ENCODE data around the gene PCYT1A. TPM values are rescaled to one million over a fixed set of nuclear protein-coding genes. Genes with fewer than 3 reads are reported as not detected.
"Not testable (repeated sequence)": the region's sequence is repeated elsewhere in the genome, so short reads cannot be mapped to it uniquely, and the experiment has no call there.

PCYT1A gene
- total RNA-seq, 1 experiment from 2014 or later = 76.3 TPM

- no peak for DNase-seq (ENCODE audit: low read depth)
Measured at GRCh38 chr3:196214783-196215441, 72.6 kb downstream of the PCYT1A start.

DNA sequence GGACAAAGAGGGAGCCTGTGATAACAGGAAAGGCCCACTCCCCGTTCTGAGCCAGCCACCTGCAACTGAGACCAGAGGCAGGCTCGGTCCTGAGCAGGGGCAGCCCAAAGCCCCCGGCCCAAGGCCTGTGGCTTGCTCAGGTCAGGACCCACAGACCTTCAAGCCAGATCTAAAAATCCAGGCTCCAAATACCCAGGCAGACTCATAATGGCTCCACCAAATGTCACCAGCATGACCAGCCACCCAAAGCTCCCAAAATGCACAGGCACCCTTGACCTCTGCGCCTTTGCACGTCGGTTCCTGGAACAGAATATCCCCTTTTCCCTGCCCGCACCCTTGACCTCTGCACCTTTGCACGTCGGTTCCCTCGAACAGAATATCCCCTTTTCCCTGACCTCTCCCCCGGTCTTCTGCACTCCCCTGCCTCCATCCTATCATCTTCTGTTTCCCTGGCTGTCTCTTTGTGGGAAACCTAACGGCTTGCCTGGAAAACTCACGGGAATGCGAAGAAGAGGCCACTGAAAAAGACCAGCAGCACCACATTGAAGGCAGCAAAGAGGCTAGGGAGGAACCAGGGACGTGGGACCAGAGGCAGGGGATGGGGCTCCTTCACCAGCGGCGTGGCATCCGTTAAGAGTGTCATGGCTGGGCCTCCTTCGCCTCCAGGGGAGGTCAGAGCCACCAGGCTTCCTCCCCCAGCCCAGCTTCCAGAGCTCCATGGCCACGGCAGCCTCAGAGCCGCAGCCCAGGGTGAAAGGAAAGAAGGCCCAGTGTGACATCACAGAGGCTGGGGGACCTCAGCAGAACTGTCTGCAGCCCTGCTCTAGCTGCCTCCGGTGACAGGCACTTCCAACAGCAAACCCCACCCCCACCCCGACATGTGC, 76.6 kb downstream of the PCYT1A start, which contains the start of gene ZDHHC19:
Gene ZDHHC19, minus strand, starts transcription at position 728 of the 884 bp plus-strand sequence. Its CDS starts 85 bp downstream, at position 643.
- no peak for DNase-seq (ENCODE audit: low read depth)

- DNase-seq (ENCODE audit: low read depth) = not testable (repeated sequence)
Measured at GRCh38 chr3:196209944-196210672, 77.4 kb downstream of the PCYT1A start.

GRCh38 chr3:196208942-196209695, 78.4 kb downstream of the PCYT1A start:
- DNase-seq (ENCODE audit: low read depth) = no peak

GRCh38 chr3:196207833-196208607, 79.5 kb downstream of the PCYT1A start:
- no peak for DNase-seq (ENCODE audit: low read depth)

DNA sequence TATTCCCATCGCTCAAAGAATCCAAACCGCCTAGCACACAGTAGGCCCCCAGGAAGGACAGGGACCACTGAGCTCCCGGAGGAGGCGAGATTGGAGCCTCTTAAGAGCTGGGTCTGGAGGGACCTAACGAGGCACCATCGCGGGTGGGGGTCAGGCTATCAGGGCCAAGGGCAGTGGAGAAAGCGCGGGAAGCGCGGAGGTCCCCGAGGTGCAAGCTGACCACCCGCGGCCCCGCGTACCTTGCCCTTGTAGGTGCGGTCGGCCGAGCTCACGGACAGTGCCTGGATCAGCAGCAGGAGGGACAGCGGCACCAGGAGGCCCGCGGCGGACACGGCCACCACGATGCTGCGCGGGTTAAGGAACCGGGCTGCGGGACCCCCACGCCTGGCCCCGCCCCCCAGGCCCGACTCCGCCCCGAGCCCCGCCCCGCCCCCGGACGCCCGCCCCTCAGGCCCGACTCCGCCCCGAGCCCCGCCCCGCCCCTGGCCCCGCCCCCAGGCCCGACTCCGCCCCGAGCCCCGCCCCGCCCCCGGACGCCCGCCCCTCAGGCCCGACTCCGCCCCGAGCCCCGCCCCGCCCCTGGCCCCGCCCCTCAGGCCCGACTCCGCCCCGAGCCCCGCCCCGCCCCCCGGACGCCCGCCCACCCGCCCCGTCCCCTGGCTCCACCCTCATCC, 80.2 kb downstream of the PCYT1A start:
- no peak for DNase-seq (ENCODE audit: low read depth)

DNA sequence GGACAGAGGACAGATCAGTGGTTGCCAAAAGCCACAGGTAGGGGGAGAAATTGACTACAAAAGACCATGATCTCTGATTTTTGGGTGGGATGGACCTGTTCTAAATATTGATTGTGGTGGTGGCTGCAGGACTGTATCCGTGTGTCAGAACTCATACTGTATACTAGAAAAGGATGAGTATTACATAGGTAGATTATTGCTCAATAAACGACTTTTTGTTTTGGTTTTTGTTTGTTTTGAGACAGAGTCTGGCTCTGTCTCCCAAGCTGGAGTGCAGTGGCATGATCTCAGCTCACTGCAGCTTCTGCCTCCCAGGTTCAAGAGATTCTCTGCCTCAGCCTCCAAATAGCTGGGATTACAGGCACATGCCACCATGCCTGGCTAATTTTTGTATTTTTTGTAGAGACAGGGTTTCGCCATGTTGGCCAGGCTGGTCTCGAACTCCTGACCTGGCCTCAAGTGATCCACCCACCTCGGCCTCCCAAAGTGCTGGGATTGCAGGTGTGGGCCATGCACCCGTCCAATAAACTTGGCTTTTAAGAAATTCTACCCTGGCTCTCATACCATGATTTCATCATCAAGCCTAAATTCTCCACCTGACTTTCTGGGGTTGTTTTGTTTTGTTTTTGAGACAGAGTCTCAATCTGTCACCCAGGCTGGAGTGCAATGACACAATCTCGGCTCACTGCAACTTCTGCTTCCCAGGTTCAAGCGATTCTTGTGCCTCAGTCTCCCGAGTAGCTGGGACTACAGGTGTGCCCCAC, 81.9 kb downstream of the PCYT1A start:
- DNase-seq (ENCODE audit: low read depth) = not testable (repeated sequence)

DNA sequence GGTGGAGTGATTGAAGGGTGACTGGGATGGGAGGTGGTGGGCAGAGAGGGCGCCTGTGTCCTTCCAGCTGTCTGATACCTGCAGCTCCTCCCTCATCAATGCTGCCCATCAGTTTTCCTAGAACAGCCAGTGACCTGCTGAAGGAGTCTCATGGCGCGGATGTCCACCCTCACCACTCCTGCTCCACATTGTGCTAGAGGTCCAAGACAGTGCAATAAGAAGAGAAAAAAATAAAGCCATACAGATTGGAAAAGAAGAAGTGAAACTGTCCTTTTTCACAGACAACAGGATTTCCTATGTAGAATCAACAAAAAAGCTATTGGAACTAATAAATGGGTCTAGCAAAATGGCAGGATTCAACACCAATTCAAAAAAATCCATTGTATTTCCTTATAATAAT, 83.7 kb downstream of the PCYT1A start:
- DNase-seq (ENCODE audit: low read depth) = no peak

- DNase-seq (ENCODE audit: low read depth) = peak; percentile 34
Measured at GRCh38 chr3:196202516-196202970, 85.0 kb downstream of the PCYT1A start.

DNA sequence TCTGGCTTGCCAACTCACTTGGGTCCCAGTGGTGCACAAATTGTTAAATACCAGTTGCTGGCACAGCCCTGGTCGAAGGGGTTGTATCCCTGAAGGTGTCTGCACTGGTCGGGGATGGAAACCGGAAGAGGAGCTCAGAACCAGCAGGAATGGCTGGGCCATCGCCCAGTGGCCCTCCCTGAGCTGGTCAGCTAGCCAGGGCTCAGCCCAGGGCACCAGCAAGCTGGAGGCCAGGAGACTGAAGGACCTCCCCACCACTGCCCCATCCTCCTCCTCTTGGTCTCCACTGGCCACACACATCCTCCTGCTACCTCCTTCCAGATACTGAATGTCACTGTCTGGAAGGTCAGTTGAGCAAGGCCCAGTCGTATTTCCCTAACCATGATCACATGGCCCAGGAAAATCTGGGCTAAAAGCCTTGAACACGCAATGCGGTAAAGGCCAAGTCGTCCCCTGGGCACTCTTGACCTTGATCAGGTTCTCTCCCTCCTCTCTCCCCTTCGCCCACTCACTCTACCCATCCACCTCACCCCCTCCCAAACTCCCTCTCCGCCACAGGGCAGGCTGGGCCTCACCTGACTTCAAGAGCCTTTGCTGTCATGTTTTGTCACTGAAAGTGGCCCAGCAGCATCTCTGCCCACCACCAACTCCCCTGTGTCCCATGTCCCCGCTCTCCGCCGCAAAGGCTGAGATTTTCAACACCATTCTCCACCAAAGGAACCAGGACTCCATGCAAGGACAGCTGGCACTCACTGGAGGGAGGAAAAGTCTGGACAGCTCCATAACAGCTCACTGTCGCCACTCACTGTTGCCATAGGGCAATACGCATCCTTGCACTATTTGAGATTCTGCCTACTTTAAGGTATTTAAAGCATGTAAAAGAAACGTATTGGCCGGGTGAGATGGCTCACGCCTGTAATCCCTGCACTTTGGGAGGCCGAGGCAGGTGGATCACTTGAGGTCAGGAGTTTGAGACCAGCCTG, 88.5 kb downstream of the PCYT1A start:
- peak; percentile 29 for DNase-seq (ENCODE audit: low read depth)

DNA sequence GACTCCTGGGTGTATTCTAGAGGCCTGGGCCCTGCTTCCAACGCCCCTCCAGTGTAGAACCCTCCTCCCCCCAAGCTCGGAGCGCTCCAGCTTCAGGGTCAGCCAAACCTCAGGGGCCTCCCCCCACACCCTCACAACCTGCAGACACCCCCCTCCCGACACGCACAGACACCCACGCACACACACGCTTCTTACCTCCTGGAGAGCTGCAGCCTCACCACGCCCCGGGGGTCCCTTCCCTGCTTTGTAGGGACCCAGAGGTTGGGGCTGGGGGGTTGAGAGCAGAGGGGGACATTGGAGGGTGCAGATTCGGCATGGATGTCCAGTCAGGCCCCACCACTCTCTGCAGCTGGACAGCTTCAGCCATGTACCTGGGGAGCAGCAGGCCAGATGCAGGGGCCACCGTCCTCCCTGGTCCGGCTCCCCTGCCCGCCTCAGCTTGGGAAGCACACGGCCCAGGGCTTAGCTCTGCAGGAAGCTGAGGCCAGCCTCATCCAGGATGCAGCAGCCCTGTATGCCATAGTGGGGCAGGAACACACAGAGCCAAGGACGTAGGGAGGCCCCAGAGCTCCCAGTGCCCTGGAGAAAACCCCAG, 89.3 kb downstream of the PCYT1A start:
- DNase-seq (ENCODE audit: low read depth) = no peak

- DNase-seq (ENCODE audit: low read depth) = no peak
Measured at GRCh38 chr3:196197524-196197923, 90.0 kb downstream of the PCYT1A start.

GRCh38 chr3:196195664-196196265, 91.8 kb downstream of the PCYT1A start:
- no peak for DNase-seq (ENCODE audit: low read depth)

- no peak for DNase-seq (ENCODE audit: low read depth)
Measured at GRCh38 chr3:196194542-196194915, 93.0 kb downstream of the PCYT1A start.

- DNase-seq (ENCODE audit: low read depth) = no peak
Measured at GRCh38 chr3:196193736-196194541, 93.6 kb downstream of the PCYT1A start.

DNA sequence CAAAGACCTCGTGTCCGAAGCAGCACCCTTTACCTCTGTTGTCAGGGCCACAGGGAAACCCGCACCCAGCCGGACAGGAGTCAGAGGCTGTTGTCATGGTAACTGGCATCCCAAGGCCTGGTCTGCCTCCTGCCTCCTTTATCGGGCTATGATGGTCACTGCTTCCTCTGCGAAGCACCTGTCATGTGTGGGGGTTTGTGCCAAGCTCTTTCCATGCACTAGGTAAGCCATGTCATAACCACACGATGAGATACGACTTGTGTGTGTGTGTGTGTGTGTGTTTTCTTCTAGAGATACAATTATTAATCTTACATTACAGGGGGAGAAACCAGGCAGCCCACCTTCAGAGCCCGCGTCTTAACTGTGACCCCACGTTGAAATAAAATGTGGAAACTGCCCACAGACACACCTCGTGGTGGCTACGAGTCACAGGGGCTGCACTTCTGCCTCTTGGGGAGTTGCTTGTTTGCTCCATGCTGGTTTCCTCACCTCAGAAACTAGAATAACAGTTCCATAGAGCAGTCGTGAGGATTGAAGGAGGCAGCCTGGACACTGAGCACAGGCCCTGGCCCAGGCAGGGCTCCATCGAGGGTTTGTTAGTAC, 94.3 kb downstream of the PCYT1A start:
- DNase-seq (ENCODE audit: low read depth) = no peak

Measured in Daoy (cell line).